SHP77 (cell line): ENCODE measurements around the gene RPS6KB2.
A peak's percentile ranks its signal among the peaks of the same experiment; 100 is the strongest.
"Not testable (repeated sequence)": the region's sequence is repeated elsewhere in the genome, so short reads cannot be mapped to it uniquely, and the experiment has no call there.

Experiments
- DNase-seq, 2 experiments: peaks; one replicate each; lab custom pipeline; 2025; lab: John Stamatoyannopoulos, UW

Gene RPS6KB2

GRCh38 chr11:67397986-67398660, 30.2 kb upstream of the RPS6KB2 start:
- DNase-seq, result no peak

GRCh38 chr11:67398661-67399563, 29.4 kb upstream of the RPS6KB2 start:
- no peak for DNase-seq

DNA sequence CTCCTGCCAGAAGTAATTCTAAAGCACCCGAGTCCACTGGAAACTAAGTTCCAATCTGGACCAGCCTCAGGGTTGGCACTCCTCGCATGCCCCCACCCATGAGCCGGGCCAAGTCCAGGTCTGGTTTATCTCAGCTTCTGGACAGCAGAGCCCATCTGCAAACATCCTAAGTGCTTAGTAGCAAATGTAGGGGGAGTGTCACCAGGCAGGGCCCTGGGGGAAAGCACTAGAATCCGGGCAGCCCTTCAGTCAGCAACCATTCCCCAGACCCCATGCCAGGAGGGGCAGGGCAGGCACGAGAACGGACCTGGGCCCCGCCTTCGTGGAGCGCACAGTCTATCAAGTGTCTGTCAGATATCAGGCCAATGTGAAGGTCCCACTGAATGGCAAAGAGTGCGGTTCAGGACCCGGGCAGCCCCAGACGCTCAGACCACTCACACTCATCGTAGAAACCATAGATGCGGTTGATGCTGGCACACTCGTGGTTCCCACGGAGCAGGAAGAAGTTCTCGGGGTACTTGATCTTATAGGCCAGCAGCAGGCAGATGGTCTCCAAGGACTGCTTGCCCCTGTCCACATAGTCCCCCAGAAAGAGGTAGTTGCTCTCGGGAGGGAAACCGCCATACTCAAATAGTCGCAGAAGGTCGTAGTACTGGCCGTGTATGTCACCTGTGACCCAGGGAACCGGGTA, 27.9 kb upstream of the RPS6KB2 start:
- DNase-seq, result no peak

- DNase-seq, result no peak
Observed at GRCh38 chr11:67400942-67401494, 27.3 kb upstream of the RPS6KB2 start.

DNA sequence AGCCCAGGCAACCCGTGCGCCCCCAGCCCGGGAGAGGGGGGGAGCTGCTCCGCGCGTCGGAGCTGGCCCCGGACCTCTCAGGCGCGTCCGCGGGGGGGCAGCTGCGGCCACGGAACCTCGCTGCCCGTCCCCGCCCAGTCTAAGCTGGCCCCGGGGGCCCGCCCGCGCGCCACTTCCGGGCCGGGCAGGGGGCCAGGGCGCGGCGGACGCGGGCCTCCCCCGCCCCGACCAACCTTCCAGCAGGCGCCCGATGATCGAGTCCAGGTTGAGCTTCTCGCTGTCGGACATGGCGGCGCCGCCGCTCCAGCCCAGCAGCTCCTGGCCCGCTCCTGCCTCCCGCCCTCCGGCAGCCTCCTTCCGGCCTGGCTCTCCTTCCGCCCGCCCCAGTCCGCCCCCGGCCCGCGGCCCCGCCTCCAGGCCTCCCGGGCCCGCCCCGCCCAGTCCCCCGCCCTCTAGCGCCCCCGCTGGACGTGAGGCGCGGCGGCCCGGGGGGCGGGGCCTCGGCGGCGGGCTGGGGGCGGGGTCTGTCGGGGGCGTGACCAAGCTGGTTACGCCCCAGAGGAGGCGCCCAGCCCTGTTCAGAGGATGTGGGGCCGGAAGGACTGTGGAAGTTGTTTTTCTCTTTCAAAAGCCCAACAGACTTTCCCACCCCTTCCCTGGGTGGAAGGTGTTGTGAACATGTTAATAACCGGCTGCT, 26.7 kb upstream of the RPS6KB2 start, which contains the start of gene PPP1CA:
PPP1CA (minus strand) TSS at position 364 of the 697 bp plus-strand sequence; CDS start at position 288, 76 bp downstream.
- DNase-seq, result peak; percentile 85 to 90

- not testable (repeated sequence) for DNase-seq
Observed at GRCh38 chr11:67402192-67402839, 26.0 kb upstream of the RPS6KB2 start.

GRCh38 chr11:67403085-67403484, 25.2 kb upstream of the RPS6KB2 start:
- DNase-seq, result not testable (repeated sequence)

- no peak for DNase-seq
Observed at GRCh38 chr11:67404515-67405195, 23.6 kb upstream of the RPS6KB2 start.

DNA sequence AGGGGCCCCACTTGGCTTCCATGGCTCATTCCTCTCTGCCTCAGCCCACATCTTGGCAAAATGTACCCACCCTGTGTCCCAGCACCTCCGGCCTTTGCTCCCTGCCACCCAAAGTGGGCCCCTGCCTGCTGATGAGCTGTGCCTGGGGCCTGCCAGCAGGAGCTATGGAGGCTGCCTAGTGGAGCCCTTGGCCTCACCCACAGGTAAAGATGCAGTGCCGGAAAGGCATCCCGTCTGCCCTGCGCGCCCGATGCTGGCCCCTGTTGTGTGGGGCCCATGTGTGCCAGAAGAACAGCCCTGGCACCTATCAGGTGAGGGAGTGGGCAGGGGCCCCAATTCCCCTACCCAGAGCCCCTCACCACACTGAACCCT, 23.1 kb upstream of the RPS6KB2 start:
- DNase-seq, result no peak

GRCh38 chr11:67405688-67406339, 22.5 kb upstream of the RPS6KB2 start:
- DNase-seq, result no peak

GRCh38 chr11:67406420-67406968, 21.8 kb upstream of the RPS6KB2 start:
- DNase-seq, result no peak

- DNase-seq, result peak; percentile 66 to 80
Observed at GRCh38 chr11:67406969-67407687, 21.2 kb upstream of the RPS6KB2 start.

DNA sequence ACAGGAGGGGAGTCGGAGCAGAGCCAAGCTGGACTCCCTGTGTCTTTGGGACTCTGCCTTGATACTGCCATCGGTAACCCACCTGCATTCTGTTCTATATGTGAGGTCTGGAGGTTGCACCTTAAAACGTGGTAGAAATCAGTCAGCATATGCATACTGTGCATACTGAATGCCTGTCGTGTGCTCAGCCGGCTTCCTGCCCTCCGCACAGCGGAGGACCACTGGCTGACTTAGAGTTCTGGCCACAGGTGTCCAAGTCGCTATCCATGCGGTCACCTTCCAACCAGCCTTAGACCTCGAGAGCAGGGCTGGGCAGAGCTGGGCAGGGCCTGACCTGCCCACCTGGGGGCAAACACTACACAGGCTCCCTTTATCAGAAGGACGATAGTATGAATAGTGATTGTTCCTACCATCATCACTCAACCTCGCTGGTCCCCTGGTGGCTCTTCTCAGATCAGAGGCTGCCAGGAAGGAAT, 20.6 kb upstream of the RPS6KB2 start:
- DNase-seq, result no peak

DNA sequence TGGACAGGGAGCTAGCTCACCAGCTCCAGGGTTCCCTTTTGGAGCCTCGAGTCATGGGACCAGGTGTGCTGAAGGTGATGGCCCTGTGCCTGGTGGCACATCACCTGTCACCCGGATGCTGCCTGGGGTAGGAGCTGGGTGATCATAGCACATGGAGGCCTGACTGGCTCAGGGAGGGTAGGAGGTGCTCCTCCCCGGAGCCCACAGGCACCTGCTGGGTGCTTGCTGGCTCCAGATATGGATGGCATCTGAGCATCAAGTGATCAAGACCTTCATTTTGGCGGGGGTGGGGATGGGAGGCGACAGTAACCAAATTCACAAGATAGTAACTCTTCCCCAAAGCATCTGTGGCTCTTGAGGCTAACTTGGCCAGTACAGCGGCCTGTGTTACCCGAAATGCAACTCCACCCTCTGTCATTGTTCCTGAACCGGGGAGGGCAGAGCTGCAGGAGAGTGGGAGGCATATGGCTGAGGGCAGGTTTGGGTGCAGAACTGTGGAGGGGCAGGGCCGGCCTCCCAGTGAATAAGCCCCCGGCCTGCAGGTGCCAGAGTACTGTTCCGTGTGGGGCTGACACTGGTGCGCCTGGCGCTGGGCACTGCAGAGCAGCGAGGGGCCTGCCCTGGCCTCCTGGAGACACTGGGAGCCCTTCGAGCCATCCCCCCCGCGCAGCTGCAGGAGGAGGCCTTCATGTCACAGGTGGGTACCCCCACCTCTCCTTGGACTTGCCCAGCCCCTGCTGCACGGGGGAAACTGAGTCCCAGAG, 19.7 kb upstream of the RPS6KB2 start:
- DNase-seq, result no peak

DNA sequence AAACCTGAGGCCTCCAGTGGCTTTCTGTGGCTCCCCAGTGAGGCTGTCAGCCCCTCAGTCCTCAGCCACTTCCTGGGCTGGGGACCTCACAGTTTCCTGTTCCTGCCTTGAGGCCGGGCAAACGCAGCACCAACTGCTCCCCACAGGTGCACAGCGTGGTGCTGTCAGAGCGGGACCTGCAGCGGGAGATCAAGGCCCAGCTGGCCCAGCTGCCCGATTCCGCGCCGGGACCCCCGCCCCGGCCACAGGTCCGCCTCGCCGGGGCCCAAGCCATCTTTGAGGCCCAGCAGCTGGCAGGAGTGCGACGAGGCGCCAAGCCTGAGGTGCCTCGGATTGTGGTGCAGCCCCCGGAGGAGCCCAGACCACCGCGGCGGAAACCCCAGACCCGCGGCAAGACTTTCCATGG, 19.0 kb upstream of the RPS6KB2 start:
- DNase-seq, result no peak

DNA sequence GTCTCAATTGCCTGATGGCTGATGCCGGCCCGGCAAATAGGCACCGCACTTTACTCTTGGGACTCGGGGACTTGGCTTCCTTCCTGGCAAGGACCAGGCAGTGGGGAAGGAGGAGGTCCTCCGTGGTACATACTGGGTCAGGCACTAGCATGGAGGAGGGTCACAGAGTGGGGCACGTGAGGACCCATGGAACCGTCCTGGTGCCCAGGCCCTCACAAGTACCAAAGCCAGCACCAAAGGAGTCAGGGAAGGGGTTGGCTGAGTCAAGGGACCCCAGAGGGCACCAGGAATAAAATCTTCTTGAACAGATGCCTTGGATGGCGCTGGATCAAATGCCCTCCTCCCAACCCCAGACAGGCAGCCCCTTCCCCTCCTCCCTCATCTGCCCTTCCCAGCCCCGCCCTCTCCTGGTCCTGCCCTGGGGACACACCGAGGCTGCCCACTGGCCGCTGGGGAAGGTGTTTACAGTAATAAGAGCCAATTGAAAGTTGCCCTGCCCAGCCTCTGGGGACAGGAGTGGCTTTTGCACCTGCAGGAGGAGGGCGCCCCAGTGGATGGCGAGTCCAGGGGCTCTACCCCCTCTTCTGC, 18.4 kb upstream of the RPS6KB2 start:
- peak; percentile 49 to 57 for DNase-seq

DNA sequence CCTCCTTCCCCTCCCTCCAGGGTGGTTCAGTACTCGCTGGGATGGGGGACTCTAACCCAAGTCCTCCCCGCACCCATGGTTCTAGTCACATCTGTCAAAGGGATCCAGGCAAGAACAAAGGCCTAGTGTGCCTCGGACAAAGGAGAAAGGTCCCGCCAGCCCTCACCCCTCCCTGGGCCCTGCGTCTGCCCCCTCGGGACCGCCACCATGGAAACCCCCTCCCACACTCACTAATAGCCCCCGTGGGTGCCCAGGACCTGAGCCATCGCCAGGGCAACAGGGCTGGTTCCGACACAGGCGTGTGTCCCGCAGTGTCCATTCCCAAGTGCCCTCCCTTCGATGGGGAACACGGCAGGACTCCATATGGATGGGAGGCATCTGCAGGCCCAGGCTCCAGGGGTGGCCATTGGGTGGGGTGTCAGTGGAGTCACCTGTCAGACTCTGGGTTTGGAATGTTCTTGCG, 17.9 kb upstream of the RPS6KB2 start:
- DNase-seq, result no peak
